ENCODE results near the gene TTLL11.

DNA sequence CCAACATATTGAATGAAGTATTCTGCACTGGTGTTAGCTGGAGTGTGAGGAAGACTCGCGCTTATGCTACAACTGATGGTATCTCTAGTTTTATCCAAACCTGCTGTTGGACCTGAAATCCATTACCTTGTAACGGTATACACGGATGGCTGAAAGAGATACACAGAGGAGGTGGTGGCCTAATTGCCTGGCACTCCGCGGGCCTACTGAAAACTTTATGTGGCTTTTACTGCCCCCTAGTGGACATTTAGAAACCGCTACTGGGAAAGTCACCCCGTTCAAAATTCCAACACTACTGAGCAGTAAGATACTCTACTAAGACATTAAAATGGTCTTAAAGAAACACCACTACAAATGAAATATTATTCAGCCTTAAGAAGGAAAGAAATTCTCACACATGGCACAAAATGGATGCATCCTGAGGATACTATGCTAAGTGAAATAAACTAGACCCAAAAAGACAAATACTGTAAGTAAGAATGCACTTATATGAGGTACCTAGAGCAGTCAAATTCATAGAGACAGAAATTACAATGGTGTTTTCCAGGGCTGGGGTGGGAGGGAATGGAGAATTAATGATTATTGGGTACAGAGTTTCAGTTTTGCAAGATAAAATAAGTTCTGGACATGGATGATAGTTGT is 100.4 kb downstream of the TTLL11 start:
- TF ChIP-seq PPARA (CRISPR knock-in tag; IDR thresholded peaks at IDR 0.05; ENCODE audit: borderline replicate concordance) = no peak
- TF ChIP-seq ISL1 (CRISPR knock-in tag; IDR thresholded peaks at IDR 0.05) = no peak
- TF ChIP-seq CSDC2 (CRISPR knock-in tag; IDR thresholded peaks at IDR 0.05) = no peak
- TF ChIP-seq, protein P1, sequence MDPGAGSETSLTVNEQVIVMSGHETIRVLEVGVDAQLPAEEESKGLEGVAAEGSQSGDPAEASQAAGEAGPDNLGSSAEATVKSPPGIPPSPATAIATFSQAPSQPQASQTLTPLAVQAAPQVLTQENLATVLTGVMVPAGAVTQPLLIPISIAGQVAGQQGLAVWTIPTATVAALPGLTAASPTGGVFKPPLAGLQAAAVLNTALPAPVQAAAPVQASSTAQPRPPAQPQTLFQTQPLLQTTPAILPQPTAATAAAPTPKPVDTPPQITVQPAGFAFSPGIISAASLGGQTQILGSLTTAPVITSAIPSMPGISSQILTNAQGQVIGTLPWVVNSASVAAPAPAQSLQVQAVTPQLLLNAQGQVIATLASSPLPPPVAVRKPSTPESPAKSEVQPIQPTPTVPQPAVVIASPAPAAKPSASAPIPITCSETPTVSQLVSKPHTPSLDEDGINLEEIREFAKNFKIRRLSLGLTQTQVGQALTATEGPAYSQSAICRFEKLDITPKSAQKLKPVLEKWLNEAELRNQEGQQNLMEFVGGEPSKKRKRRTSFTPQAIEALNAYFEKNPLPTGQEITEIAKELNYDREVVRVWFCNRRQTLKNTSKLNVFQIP (CRISPR knock-in tag; IDR thresholded peaks at IDR 0.05; ENCODE audit: borderline replicate concordance, low read depth) = no peak
- TF ChIP-seq ARNTL (CRISPR knock-in tag; IDR thresholded peaks at IDR 0.05; ENCODE audit: borderline replicate concordance, low read depth) = no peak
- TF ChIP-seq ESRRG (CRISPR knock-in tag; IDR thresholded peaks at IDR 0.05) = no peak
- TF ChIP-seq, protein P2, sequence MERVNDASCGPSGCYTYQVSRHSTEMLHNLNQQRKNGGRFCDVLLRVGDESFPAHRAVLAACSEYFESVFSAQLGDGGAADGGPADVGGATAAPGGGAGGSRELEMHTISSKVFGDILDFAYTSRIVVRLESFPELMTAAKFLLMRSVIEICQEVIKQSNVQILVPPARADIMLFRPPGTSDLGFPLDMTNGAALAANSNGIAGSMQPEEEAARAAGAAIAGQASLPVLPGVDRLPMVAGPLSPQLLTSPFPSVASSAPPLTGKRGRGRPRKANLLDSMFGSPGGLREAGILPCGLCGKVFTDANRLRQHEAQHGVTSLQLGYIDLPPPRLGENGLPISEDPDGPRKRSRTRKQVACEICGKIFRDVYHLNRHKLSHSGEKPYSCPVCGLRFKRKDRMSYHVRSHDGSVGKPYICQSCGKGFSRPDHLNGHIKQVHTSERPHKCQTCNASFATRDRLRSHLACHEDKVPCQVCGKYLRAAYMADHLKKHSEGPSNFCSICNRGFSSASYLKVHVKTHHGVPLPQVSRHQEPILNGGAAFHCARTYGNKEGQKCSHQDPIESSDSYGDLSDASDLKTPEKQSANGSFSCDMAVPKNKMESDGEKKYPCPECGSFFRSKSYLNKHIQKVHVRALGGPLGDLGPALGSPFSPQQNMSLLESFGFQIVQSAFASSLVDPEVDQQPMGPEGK (CRISPR knock-in tag; IDR thresholded peaks at IDR 0.05; ENCODE audit: borderline replicate concordance) = no peak
- TF ChIP-seq ZFP30 (CRISPR knock-in tag; IDR thresholded peaks at IDR 0.05) = no peak
- TF ChIP-seq, protein P3, sequence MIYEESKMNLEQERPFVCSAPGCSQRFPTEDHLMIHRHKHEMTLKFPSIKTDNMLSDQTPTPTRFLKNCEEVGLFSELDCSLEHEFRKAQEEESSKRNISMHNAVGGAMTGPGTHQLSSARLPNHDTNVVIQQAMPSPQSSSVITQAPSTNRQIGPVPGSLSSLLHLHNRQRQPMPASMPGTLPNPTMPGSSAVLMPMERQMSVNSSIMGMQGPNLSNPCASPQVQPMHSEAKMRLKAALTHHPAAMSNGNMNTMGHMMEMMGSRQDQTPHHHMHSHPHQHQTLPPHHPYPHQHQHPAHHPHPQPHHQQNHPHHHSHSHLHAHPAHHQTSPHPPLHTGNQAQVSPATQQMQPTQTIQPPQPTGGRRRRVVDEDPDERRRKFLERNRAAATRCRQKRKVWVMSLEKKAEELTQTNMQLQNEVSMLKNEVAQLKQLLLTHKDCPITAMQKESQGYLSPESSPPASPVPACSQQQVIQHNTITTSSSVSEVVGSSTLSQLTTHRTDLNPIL (CRISPR knock-in tag; IDR thresholded peaks at IDR 0.05; ENCODE audit: low read depth) = no peak
- TF ChIP-seq OSR1 (CRISPR knock-in tag; IDR thresholded peaks at IDR 0.05) = no peak
- no peak for TF ChIP-seq ZNF565 (CRISPR knock-in tag; conservative IDR thresholded peaks at IDR 0.05; ENCODE audit: low read depth)
- no peak for TF ChIP-seq TOX (CRISPR knock-in tag; IDR thresholded peaks at IDR 0.05; ENCODE audit: borderline replicate concordance)
- TF ChIP-seq ZNF8 (CRISPR knock-in tag; IDR thresholded peaks at IDR 0.05) = no peak

Data from SK-N-SH treated with all-trans-retinoic acid at 6 μM for 48 hours (cell line).